Lung (tissue), 10 donors: ENCODE results near the gene FAM72D. TPM values are rescaled to one million over a fixed set of nuclear protein-coding genes. Genes with fewer than 3 reads are reported as not detected.
"Not testable (repeated sequence)": the region's sequence is repeated elsewhere in the genome, so short reads cannot be mapped to it uniquely, and the experiment has no call there.

Experiments used
- ATAC-seq: fragments of 200-7000 bp; cut with Tn5 transposase; one replicate; pipeline ENCODE4 v1.9.1; 2020; ENCODE audit warnings: moderate number of reproducible peaks; ENCODE audit not compliant: insufficient read depth, low FRiP score
- DNase-seq, 3 donors: peaks; one replicate each; pipeline ENCODE4 v3.0.0-alpha.2; 2013 to 2017
- H3K27ac ChIP-seq, 2 donors: one replicate each; pipeline ENCODE4 v1.5.1; 2013; ENCODE audit warnings: mild to moderate bottlenecking in 2 of 2, moderate library complexity in 2 of 2, control low read depth in 1 of 2, inconsistent platforms in 1 of 2, low read depth in 1 of 2, low read length in 1 of 2
- H3K27me3 ChIP-seq, 3 donors: one replicate each; pipeline ENCODE4 v1.5.1; 2013; ENCODE audit warnings: low read length in 2 of 3; ENCODE audit not compliant: control insufficient read depth in 3 of 3, insufficient read depth in 3 of 3
- H3K36me3 ChIP-seq, 4 donors: one replicate each; pipeline ENCODE4 v1.5.1; 2013; ENCODE audit warnings: low read length in 4 of 4, mild to moderate bottlenecking in 1 of 4, moderate library complexity in 1 of 4; ENCODE audit not compliant: control insufficient read depth in 4 of 4, insufficient read depth in 4 of 4
- H3K4me1 ChIP-seq, 5 donors: one replicate each; pipeline ENCODE4 v1.5.1; 2013; ENCODE audit warnings: low read length in 5 of 5, mild to moderate bottlenecking in 2 of 5, moderate library complexity in 1 of 5; ENCODE audit not compliant: control insufficient read depth in 5 of 5, insufficient read depth in 5 of 5
- H3K4me3 ChIP-seq: one replicate; pipeline ENCODE4 v1.5.1; 2013; ENCODE audit warnings: mild to moderate bottlenecking, control low read depth, moderate library complexity
- H3K9ac ChIP-seq, 2 donors: one replicate each; pipeline ENCODE4 v1.5.1; 2013; ENCODE audit warnings: low read length in 2 of 2, control low read depth in 1 of 2; ENCODE audit not compliant: insufficient read depth in 1 of 2
- H3K9me3 ChIP-seq, 4 donors: one replicate each; pipeline ENCODE4 v1.5.1; 2013; ENCODE audit warnings: low read length in 3 of 4, mild to moderate bottlenecking in 1 of 4, moderate library complexity in 1 of 4; ENCODE audit not compliant: control insufficient read depth in 4 of 4, insufficient read depth in 3 of 4
- WGBS, 2 donors: extraction: QIAGEN DNeasy Blood & Tissue Kit; methylation state at CpG; one replicate each; pipeline ENCODE4 v1.1.7; 2013; 5-methylcytosine and 5-hydroxymethylcytosine counted together
- polyA plus RNA-seq, 2 donors: library from polyadenylated mRNA; stranded (reverse); fragments of 200-250 nt; gene quantifications; one replicate each; pipeline ENCODE4 v1.2.1, GENCODE V29; 2013
- total RNA-seq, 2 donors: library from RNA; depleted of rRNA in 1 of 2; stranded (reverse); fragments of >200 nt in 1 of 2; gene quantifications; one replicate each; pipeline ENCODE4 v1.2.1, GENCODE V29; 2014 to 2021
- donor health status: Bipolar disorder and iron deficiency.
- donor health status: healthy.
- donor health status: DM: yes; HTN: yes; CAD: no.

Gene FAM72D
- total and polyA plus RNA-seq, 4 donors = 0.35 to 0.60 (median 0.47) TPM

DNA sequence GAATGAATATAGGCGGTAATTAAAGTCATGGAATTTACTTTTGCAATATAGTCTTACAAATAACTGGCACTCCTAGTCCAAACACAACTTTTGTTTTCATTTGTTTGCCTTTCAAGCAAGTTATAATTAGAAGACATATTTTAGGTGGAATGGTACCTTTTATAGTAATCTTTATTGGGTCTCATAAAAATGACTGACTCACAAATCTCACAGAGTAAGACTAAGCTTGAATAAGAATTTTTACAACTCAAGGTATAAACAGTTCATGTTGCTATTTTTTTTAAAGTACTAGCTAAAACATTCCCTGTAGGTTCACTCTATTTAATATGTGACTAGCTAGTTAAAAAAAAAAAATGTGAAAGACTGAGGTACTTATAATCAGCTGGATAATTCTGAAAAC is 6.0 kb downstream of the FAM72D start:
- not testable (repeated sequence) for DNase-seq, H3K9me3 ChIP-seq, H3K4me1 ChIP-seq, H3K4me3 ChIP-seq, H3K9ac ChIP-seq, H3K27me3 ChIP-seq, H3K36me3 ChIP-seq, H3K27ac ChIP-seq, ATAC-seq
- WGBS, 2 donors = 82% methylated on average over 1 of the region's 1 CpG; no CpG with 5 or more reads in 1 of the 2 donors

DNA sequence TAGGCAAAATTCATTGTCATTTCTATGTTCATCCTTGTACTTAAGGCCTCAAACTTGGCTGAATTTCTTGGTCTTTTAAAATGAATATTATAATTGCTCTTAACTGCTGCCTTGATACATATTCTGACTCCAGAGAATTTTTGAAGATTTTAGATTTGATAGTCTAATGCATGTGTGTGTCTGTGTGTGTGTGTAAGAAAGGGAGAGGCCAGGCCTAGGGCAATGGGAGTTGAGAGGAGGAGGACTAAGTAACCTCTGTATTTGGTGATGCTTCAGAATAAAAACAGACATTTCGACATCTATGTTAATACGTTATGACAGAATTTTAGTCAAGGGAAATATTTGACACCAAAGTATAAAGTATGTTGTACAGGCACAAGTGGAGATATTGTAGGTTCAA is 7.5 kb downstream of the FAM72D start:
- not testable (repeated sequence) for H3K27me3 ChIP-seq, H3K9ac ChIP-seq, H3K36me3 ChIP-seq, DNase-seq, H3K4me1 ChIP-seq, H3K27ac ChIP-seq, H3K4me3 ChIP-seq, ATAC-seq, H3K9me3 ChIP-seq
- no CpG with 5 or more reads among the region's 2 CpGs for WGBS, 2 donors

DNA sequence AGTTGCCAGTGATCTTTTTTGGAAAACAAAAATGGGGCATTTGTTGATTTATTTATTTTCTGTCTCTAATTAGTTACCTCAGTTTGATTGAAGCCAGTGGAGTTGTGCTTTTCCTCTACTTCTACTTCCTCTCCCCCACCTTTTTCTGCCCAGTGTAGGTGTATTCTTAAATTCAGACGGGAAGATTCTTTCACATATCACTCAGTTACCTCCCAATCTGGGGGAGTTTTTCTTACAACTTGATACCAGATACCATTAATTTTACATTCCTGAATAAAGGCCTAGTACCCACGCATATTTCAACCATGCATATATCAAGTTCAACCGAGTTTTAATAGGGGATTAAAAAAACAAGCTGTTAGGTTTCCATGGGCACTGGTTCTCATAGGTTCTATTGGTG is 15.9 kb downstream of the FAM72D start:
- no CpG with 5 or more reads among the region's 3 CpGs for WGBS, 2 donors
- not testable (repeated sequence) for H3K36me3 ChIP-seq, H3K9ac ChIP-seq, H3K27ac ChIP-seq, H3K9me3 ChIP-seq, DNase-seq, ATAC-seq, H3K4me3 ChIP-seq, H3K4me1 ChIP-seq, H3K27me3 ChIP-seq

DNA sequence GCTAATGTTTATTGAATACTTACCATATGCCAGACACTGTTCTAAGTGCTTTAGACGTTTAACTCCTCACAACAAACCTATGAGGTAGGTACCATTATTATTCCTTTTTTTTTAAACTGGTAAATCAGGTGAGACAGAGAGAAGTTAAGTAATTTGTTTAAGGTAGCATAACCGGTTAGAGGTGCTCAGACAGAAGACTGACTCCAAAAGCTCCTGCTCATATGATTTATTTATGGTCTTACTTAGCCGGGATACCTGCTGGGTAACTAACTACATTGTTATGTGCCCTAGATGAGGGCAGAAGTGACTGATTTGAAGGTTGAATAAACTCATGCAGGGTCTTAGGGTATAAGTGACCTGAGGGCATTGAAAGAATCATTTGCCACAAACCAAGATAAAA is 16.9 kb downstream of the FAM72D start:
- not testable (repeated sequence) for H3K9me3 ChIP-seq, H3K36me3 ChIP-seq, DNase-seq, H3K27me3 ChIP-seq, H3K4me1 ChIP-seq, H3K9ac ChIP-seq, ATAC-seq, H3K27ac ChIP-seq, H3K4me3 ChIP-seq
- no CpG with 5 or more reads among the region's 3 CpGs for WGBS, 2 donors

DNA sequence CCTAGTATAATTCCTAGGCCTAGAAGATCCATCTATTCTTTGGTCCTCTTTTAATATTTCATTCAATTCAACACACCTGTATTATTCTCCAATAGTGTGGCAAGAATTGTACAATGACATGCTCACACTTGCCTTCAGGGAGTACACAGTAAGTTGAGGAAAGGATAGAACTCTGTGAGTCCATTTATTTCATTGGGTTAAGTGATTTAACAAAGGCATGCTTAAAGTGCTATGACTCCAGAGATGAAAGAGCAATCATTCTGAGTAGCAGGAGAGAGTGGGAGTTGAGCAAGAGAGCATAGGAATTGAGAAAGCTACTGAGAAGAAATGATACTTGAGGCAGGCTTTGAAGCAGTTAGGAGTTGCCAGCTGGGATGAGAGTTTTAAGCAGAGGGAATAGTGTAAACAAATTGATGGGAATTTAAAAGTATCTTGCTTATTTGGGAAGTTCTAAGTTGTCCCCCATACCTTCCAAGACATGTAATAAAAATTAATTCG is 18.8 kb downstream of the FAM72D start:
- DNase-seq, H3K9me3 ChIP-seq, H3K27me3 ChIP-seq, H3K27ac ChIP-seq, H3K9ac ChIP-seq, H3K36me3 ChIP-seq, H3K4me1 ChIP-seq, H3K4me3 ChIP-seq: not testable (repeated sequence)
- peak; percentile 24 for ATAC-seq
- WGBS, 2 donors = no CpG with 5 or more reads among the region's 1 CpG

GRCh38 chr1:145115587-145116493 is 20.1 kb downstream of the FAM72D start:
- no CpG with 5 or more reads among the region's 6 CpGs for WGBS, 2 donors
- not testable (repeated sequence) for H3K36me3 ChIP-seq, H3K9ac ChIP-seq, DNase-seq, H3K9me3 ChIP-seq, H3K4me1 ChIP-seq, H3K27ac ChIP-seq, H3K27me3 ChIP-seq, H3K4me3 ChIP-seq
- ATAC-seq = peak; percentile 29

GRCh38 chr1:145119842-145120241 is 24.1 kb downstream of the FAM72D start:
- H3K4me1 ChIP-seq, H3K9me3 ChIP-seq, ATAC-seq, H3K9ac ChIP-seq, H3K36me3 ChIP-seq, H3K27ac ChIP-seq, DNase-seq, H3K27me3 ChIP-seq, H3K4me3 ChIP-seq: not testable (repeated sequence)
- no CpG with 5 or more reads among the region's 3 CpGs for WGBS, 2 donors

DNA sequence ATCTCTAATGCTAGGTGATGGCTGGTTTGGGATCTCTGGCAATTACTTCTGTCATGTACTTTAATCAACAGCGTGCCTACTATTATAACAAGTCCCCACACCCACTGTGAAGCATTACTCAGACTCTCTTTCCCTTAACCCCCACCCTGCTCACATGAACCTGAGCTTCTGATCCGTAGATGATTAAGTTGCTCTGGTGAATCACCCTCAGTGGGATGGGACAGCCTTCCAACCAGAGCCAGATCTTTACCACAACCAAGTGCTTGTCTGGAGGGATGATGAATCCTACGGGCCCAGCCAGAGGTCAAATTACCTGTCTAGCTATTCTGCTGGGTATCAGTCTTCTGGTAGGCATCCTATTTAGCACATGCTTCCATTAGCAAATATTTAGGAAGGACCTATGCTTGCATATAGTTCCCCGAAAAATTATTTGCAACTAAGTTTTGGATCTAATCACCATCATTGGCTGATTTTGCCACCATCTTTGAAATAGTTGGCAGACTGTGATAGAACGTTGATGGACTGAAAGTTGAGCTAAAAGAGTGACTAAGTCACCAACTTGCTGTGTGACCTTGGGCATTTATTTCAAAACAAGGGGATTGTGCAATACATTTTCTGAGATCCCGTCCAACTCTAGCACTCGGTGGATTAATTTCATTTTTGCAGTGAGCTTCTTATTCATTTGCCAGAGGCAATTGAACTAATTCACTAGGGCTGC is 26.7 kb downstream of the FAM72D start:
- WGBS, 2 donors = no CpG with 5 or more reads among the region's 7 CpGs
- not testable (repeated sequence) for H3K36me3 ChIP-seq, H3K4me3 ChIP-seq, H3K9ac ChIP-seq, H3K4me1 ChIP-seq, H3K27me3 ChIP-seq, H3K27ac ChIP-seq, H3K9me3 ChIP-seq, DNase-seq
- ATAC-seq = peak; percentile 41
